Epithelial cell of proximal tubule (primary cell): ENCODE results near the gene POMGNT1. TPM values are rescaled to one million over a fixed set of nuclear protein-coding genes. Genes with fewer than 3 reads are reported as not detected.

Experiments used
- DNase-seq: peaks from one replicate; pipeline ENCODE4 v3.0.0-alpha.2; 2011; ENCODE audit warnings: low read depth
- H3K4me3 ChIP-seq: 2 replicates; pipeline ENCODE4 v1.5.1; 2011; ENCODE audit warnings: low read depth, mild to moderate bottlenecking, low read length
- total RNA-seq: library from RNA; depleted of rRNA; stranded (reverse); fragments of >200 nt; gene quantifications from 2 replicates; pipeline ENCODE4 v1.2.3, GENCODE V29; 2015
- TF ChIP-seq, protein P1 (sequence below): conservative IDR thresholded peaks from 2 replicates; pipeline ENCODE4 v1.5.1; 2012; ENCODE audit warnings: low read depth, mild to moderate bottlenecking, low read length

POMGNT1 gene
- total RNA-seq, 1 donor from 2014 or later: 53.2 TPM

DNA sequence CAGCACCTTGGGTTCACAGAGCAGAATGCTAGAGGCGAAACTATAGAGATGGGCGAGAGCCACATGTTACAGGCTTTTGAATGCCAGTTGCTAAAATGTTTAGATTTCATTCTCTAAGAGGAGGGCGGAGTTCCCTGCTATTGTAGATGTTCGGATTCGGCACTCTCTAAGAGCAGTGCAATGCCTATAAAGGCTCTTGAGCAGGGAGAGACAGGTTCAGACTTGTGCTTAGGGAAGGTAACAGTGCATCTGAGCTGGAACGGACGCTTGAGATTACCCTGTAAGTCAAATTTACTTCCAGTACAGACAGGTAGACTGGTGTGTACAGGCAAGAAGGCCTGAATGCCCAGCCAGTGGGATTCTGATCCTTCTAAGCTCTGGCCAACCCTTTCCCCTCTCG is 20.2 kb upstream of the POMGNT1 start:
- no peak for DNase-seq
- H3K4me3 ChIP-seq: no peak overlapping the region
- TF ChIP-seq, protein P1, sequence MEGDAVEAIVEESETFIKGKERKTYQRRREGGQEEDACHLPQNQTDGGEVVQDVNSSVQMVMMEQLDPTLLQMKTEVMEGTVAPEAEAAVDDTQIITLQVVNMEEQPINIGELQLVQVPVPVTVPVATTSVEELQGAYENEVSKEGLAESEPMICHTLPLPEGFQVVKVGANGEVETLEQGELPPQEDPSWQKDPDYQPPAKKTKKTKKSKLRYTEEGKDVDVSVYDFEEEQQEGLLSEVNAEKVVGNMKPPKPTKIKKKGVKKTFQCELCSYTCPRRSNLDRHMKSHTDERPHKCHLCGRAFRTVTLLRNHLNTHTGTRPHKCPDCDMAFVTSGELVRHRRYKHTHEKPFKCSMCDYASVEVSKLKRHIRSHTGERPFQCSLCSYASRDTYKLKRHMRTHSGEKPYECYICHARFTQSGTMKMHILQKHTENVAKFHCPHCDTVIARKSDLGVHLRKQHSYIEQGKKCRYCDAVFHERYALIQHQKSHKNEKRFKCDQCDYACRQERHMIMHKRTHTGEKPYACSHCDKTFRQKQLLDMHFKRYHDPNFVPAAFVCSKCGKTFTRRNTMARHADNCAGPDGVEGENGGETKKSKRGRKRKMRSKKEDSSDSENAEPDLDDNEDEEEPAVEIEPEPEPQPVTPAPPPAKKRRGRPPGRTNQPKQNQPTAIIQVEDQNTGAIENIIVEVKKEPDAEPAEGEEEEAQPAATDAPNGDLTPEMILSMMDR: no peak

DNA sequence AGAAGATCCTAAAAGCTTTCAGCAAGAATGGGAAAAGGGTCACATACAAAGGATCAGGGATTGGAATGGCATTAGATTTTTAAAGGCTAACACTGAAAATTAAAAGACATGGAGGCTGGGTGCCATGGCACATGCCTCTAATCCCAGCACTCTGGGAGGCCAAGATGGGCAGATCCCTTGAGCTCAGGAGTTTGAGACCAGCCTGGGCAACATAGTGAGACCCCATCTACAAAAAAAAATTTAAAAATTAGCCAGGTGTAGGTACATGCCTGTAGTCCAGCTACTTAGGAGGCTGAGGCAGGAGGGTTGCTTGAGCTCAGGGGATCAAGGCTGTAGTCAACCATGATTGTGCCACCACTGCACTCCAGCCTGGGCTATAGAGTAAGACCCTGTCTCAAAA is 17.3 kb upstream of the POMGNT1 start:
- TF ChIP-seq, protein P1: no peak
- DNase-seq: no peak
- no peak overlapping the region for H3K4me3 ChIP-seq

DNA sequence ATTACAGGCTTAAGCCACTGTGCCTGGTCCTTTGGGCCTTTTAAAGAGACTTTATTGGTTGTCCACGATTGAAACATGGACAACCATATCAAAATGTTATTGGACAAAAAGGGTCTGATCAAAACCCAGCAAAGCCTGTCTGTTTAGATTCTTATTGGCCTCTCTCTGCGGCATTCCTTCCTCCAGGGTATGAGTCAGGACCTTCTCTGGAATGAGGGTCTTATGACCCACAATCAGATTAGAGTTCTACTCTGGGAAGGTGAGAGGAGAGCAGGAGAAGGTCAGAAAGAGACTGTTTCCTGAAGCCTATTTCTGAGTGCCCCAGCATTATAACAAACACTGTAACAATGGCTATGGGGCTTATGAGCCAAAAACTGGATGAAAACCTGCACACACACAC is 12.8 kb upstream of the POMGNT1 start:
- TF ChIP-seq, protein P1: no peak
- DNase-seq: no peak
- no peak overlapping the region for H3K4me3 ChIP-seq

DNA sequence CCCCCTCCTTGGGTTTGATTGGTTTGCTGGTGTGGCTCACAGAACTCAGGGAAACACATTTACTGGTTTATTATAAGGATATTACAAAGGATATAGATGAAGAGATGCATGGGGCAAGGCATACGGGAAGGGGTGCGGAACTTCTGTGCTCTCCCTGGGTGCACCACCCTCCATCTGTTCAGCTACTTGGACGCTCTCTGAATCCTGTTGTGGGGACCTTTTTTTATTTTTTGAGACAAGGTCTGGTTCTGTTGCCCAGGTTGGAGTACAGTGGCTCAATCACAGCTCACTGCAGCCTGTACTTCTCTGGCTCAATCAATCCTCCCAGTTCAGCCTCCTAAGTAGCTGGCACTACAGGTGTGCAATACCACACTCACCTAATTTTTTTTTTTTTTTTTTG is 12.3 kb upstream of the POMGNT1 start:
- TF ChIP-seq, protein P1: no peak
- no peak overlapping the region for H3K4me3 ChIP-seq
- DNase-seq: no peak

DNA sequence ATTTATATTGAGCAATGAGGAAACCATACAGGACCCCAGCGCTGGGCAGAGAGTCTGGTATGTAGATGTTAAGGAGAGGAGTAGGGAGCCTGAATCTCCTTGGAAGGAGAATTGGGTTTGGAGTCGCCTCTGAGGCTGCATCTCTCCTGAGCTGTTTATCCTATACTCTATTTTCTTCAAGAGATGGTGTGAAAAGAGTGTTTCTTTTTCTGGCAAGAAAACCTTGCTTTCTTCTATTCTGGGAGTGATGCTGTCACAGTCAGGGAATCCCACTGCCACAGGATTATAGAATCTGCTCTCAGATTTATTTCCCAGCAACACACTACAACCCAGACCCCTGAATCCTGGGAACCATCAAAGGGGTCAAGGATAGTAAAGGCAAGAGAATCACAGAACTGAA is 8.2 kb upstream of the POMGNT1 start:
- TF ChIP-seq, protein P1: no peak
- H3K4me3 ChIP-seq: no peak overlapping the region
- no peak for DNase-seq

DNA sequence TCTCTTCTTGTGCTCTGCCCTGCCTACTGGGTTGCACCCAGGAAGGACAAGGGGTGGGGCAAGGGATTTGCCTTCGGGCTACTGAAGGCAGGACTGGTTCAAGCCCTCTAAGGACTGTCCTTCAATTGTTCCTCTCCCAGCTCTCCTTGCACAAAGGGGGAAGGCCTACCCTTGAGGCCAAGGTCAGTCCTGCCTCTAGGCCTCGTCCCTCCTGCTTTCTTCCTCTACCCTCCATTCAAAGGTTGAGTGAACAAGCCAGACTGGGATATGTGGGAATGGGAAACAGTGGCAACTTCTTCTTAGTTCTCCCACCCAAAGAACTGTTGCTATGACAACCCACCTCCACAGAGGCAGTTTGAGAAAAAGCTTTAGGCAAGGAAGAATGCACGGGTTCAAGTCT is 7.6 kb upstream of the POMGNT1 start:
- DNase-seq: no peak
- TF ChIP-seq, protein P1: no peak
- H3K4me3 ChIP-seq: peak overlapping the region; percentile 6

DNA sequence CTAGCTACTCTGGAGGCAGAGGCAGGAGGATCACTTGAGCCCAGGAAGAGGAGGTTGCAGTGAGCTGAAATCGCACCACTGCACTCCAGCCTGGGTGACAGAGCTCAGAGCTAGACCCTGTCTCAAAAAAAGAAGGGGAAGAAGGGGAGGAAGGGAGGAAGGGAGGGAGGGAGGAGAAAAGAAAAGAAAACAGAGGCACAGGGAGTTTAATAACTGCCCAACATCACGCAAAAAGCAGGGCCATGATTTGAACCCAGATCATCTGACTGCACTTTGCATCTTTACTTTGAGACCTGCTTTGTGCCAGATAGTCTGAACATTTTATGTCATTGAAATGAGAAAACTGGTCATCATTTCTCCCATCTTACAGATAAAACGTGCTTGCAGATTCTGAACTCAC is 6.9 kb upstream of the POMGNT1 start:
- TF ChIP-seq, protein P1: no peak
- no peak overlapping the region for H3K4me3 ChIP-seq
- DNase-seq: no peak
